Measurements from ENCODE around the gene BAHCC1. TPM values are rescaled to one million over a fixed set of nuclear protein-coding genes. Genes with fewer than 3 reads are reported as not detected.

BAHCC1 gene
- total and polyA plus RNA-seq, 2 donors, result 10.1 to 15.9 TPM

DNA sequence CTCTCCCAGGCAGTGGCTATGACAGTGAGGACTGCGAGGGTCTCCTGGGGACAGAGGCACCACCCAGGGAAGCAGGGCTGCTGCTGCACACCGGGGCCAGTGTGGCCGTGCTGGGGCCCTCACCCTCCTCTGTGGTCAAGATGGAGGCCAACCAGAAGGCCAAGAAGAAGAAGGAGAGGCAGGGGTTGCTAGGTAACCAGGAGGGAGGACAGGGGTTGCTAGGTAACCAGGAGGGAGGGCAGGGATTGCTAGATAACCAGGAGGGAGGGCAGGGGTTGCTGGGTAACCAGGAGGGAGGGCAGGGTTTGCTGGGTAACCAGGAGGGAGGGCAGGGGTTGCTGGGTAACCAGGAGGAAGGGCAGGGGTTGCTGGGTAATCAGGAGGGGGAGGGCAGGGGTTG is 62.1 kb downstream of the BAHCC1 start:
- no peak overlapping the region for H3K4me3 ChIP-seq (ENCODE audit: low read depth, low read length)
- 92% methylated on average over 3 of the region's 3 CpGs for WGBS
- no peaks in the 10 kb centered on the region for H3K36me3 ChIP-seq (ENCODE audit: insufficient read depth)
- no peaks in the 10 kb centered on the region for H3K4me1 ChIP-seq (ENCODE audit: insufficient read depth)
- no peak overlapping the region for H3K27ac ChIP-seq (ENCODE audit: low read depth)
- no peak for DNase-seq (ENCODE audit: extremely low spot score)

DNA sequence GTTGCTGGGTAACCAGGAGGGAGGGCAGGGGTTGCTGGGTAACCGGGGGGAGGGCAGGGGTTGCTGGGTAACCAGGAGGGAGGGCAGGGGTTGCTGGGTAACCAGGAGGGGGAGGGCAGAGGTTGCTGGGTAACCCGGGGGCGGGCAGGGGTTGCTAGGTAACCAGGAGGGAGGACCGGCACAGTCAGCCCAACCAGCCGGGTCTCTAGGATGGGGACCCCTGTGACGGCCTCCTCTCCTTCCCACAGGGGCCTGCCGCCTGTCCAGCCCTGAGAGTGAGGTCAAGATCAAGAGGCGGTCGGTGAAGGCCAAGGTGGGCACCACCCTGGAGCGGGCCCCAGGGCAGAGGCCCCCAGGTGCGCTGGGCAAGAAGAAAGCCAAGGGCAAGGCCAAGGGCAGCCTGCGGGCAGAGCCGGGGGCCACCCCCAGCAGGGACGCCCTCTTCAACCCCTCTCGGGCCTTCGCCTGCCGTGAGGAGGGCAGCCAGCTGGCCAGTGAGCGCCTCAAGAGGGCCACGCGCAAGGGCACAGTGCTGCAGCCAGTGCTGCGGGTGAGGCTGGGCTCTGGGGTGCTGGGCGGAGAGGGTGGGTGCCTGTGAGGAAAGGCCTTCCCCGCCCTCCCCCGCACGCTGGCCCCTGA is 62.8 kb downstream of the BAHCC1 start:
- no peak overlapping the region for H3K4me3 ChIP-seq (ENCODE audit: low read depth, low read length)
- no peak overlapping the region for H3K27ac ChIP-seq (ENCODE audit: low read depth)
- DNase-seq (ENCODE audit: extremely low spot score), result no peak
- WGBS, result 93% methylated on average over 25 of the region's 25 CpGs
- H3K4me1 ChIP-seq (ENCODE audit: insufficient read depth), result no peaks in the 10 kb centered on the region
- H3K36me3 ChIP-seq (ENCODE audit: insufficient read depth), result no peaks in the 10 kb centered on the region

DNA sequence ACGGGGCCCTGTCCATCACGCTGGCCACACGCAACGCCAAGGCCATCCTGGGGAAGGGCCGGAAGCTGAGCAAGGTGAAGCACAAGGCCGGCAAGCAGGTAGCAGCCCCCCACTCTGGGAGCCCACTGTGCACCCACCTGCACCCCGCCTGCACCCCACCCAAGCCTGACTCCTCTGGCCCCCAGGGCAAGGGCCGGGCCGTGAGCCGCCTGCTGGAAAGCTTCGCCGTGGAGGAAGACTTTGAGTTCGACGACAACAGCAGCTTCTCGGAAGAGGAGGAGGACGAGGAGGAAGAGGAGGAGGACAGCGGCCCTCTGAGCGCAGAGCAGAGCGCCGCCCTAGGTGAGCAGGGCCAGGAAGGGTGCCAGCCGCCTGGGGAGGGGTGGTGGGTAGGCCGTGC is 63.4 kb downstream of the BAHCC1 start:
- Histone ChIP-seq H3K36me3 (ENCODE audit: insufficient read depth) (no peaks in the 10 kb centered on the region), H3K4me1 (ENCODE audit: insufficient read depth) (no peaks in the 10 kb centered on the region), H3K4me3 (ENCODE audit: low read depth, low read length) (no peak overlapping the region), H3K27ac (ENCODE audit: low read depth) (no peak overlapping the region)
- no peak for DNase-seq (ENCODE audit: extremely low spot score)
- 91% methylated on average over 22 of the region's 22 CpGs for WGBS

DNA sequence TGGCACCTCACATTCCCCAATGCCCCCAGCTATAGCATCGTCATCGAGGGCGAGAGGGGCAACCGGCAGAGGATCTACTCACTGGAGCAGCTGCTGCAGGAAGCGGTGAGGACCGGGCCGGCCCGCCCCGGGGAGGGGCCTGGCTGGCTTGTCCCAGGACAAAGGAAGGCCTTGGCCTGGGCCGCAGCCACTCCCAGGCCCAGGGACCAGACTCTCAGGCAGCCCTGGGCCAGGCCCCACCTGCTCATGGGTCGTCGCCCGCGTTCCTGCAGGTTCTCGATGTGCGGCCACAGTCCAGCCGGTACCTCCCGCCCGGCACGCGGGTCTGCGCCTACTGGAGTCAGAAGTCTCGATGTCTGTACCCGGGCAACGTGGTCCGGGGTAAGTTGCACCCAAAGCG is 64.0 kb downstream of the BAHCC1 start:
- no peak overlapping the region for H3K27ac ChIP-seq (ENCODE audit: low read depth)
- WGBS, result 88% methylated on average over 27 of the region's 27 CpGs
- H3K4me1 ChIP-seq (ENCODE audit: insufficient read depth), result no peaks in the 10 kb centered on the region
- DNase-seq (ENCODE audit: extremely low spot score), result no peak
- no peaks in the 10 kb centered on the region for H3K36me3 ChIP-seq (ENCODE audit: insufficient read depth)
- H3K4me3 ChIP-seq (ENCODE audit: low read depth, low read length), result no peak overlapping the region

DNA sequence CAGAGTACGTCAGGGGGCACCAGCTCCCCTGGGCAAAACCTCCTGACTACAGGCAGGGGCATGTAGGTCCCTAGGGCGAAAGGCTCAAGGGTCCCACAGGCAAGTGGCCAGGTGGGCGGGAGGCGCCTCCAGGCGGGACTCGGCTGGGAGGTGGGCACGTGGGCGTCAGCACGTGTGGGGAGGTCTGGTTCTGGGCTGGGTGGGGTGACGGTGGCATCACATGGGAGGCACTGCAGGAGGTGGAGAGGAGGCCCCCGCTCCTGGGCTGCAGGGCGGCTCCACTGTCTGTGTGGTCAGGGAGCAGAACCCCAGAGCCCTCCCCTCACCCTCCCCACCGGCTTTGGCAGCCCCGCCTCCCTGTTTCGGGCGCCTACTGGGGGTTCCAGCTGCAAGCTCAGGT is 64.6 kb downstream of the BAHCC1 start:
- 92% methylated on average over 16 of the region's 16 CpGs for WGBS
- Histone ChIP-seq H3K27ac (ENCODE audit: low read depth) (no peak overlapping the region), H3K4me3 (ENCODE audit: low read depth, low read length) (no peak overlapping the region), H3K4me1 (ENCODE audit: insufficient read depth) (no peaks in the 10 kb centered on the region), H3K36me3 (ENCODE audit: insufficient read depth) (no peaks in the 10 kb centered on the region)
- DNase-seq (ENCODE audit: extremely low spot score), result no peak

DNA sequence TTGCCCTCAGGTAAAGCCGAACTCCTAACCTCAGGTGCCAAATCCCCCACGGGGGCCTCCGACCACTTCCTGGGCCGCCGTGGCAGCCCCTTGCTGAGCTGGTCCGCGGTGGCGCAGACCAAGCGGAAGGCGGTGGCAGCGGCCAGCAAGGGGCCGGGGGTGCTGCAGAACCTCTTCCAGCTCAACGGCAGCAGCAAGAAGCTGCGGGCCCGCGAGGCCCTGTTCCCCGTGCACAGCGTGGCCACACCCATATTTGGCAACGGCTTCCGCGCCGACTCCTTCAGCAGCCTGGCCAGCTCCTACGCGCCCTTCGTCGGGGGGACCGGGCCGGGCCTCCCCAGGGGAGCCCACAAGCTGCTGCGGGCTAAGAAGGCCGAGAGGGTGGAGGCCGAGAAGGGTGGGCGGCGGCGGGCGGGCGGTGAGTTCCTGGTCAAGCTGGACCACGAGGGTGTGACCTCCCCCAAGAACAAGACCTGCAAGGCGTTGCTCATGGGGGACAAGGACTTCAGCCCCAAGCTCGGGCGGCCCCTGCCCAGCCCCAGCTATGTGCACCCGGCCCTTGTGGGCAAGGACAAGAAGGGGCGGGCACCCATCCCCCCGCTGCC is 65.7 kb downstream of the BAHCC1 start:
- 87% methylated on average over 43 of the region's 43 CpGs for WGBS
- Histone ChIP-seq H3K4me1 (ENCODE audit: insufficient read depth) (no peaks in the 10 kb centered on the region), H3K27ac (ENCODE audit: low read depth) (no peak overlapping the region), H3K4me3 (ENCODE audit: low read depth, low read length) (no peak overlapping the region), H3K36me3 (ENCODE audit: insufficient read depth) (no peaks in the 10 kb centered on the region)
- DNase-seq (ENCODE audit: extremely low spot score), result no peak

DNA sequence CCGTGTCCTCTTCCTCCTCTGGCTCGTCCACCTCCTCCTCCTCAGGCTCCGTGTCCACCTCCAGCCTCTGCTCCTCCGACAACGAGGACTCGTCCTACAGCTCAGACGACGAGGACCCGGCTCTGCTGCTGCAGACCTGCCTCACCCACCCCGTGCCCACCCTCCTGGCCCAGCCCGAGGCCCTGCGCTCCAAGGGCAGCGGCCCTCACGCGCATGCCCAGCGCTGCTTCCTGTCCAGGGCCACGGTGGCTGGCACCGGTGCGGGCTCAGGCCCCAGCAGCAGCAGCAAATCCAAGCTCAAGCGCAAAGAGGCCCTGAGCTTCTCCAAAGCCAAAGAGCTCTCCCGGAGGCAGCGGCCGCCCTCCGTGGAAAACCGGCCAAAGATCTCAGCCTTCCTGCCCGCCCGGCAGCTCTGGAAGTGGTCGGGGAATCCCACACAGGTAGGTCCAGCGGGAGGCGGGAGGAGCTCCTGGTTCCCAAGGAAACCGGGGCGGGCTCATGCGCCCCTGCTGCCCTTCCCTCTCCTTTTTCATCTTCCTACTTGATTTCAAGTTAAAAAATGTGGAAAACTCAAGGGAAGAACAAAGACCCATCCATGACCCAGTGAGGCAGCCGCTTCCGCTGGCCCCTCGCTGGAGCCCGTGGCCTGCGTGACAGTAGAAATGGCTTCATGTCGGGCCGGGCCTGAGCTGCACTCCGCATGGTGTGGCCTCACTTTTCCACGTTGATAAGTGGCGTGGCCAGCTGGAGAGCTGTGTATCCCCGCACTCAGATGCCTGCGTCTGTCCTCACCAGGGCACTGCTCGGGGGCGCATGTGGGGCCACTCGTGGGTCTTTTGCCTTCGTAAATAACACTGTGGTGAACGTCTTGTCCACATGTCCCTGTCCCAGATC is 66.6 kb downstream of the BAHCC1 start:
- H3K36me3 ChIP-seq (ENCODE audit: insufficient read depth), result no peaks in the 10 kb centered on the region
- H3K4me1 ChIP-seq (ENCODE audit: insufficient read depth), result no peaks in the 10 kb centered on the region
- no peak for DNase-seq (ENCODE audit: extremely low spot score)
- H3K27ac ChIP-seq (ENCODE audit: low read depth), result no peak overlapping the region
- 91% methylated on average over 50 of the region's 50 CpGs for WGBS
- H3K4me3 ChIP-seq (ENCODE audit: low read depth, low read length), result no peak overlapping the region

DNA sequence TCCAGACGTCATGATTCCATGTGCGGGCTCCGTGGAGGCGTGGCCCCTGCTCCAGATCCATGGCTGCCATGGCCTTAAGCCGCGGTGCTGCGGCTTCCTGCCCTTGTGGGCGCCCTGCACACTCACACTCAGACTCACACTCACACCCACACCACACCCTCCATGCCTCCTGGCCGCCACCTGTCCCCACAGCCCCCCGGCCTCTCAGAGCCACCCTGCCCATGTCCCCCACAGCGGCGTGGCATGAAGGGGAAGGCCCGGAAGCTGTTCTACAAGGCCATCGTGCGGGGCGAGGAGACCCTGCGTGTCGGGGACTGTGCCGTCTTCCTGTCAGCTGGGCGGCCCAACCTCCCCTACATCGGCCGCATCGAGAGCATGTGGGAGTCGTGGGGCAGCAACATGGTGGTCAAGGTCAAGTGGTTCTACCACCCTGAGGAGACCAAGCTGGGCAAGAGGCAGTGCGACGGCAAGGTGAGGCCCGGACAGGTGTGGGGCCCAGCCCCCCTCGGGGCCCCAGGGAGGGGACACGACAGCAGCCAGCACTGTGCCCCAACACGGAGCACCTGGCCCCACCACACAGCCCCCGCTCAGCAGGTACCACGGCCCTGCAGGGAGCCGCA is 67.4 kb downstream of the BAHCC1 start:
- Histone ChIP-seq H3K36me3 (ENCODE audit: insufficient read depth) (no peaks in the 10 kb centered on the region), H3K4me1 (ENCODE audit: insufficient read depth) (no peaks in the 10 kb centered on the region), H3K27ac (ENCODE audit: low read depth) (no peak overlapping the region), H3K4me3 (ENCODE audit: low read depth, low read length) (no peak overlapping the region)
- DNase-seq (ENCODE audit: extremely low spot score), result no peak
- WGBS, result 97% methylated on average over 33 of the region's 33 CpGs

DNA sequence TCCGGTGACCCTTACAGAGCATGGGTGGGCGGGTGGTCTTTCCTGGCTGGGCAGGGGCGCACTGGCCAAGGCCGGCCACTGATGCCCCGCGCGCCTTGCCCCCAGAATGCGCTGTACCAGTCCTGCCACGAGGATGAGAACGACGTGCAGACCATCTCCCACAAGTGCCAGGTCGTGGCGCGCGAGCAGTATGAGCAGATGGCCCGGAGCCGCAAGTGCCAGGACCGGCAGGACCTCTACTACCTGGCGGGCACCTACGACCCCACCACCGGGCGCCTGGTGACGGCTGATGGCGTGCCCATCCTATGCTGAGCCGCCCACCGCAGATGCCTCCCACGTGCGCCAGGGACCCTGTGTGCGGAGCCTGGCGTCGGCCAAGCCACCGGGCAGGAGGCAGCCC is 68.2 kb downstream of the BAHCC1 start:
- no peak overlapping the region for H3K4me3 ChIP-seq (ENCODE audit: low read depth, low read length)
- no peak overlapping the region for H3K27ac ChIP-seq (ENCODE audit: low read depth)
- no peaks in the 10 kb centered on the region for H3K4me1 ChIP-seq (ENCODE audit: insufficient read depth)
- no peaks in the 10 kb centered on the region for H3K36me3 ChIP-seq (ENCODE audit: insufficient read depth)
- no peak for DNase-seq (ENCODE audit: extremely low spot score)
- WGBS, result 96% methylated on average over 32 of the region's 32 CpGs

DNA sequence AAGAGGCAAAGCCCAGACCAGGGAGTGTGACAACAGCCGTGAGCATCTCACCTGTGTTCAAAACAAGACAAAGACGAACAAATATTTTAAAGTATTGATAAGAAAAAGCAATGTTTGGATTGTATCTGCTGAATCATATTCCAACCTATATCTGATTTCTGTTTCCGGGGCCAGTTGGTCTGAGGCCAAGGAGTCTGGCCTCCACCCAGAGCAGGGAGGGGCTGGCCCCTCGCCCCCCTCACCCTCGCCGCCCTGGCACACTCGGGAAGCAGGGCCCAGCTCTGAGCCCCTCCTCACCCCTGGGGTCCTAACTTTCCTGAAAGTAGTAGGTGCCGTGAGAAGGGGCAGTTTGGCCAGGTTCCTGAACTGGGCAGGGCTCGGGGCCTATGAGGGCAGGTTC is 69.3 kb downstream of the BAHCC1 start:
- no peak for DNase-seq (ENCODE audit: extremely low spot score)
- no peak overlapping the region for H3K27ac ChIP-seq (ENCODE audit: low read depth)
- 77% methylated on average over 9 of the region's 9 CpGs for WGBS

DNA sequence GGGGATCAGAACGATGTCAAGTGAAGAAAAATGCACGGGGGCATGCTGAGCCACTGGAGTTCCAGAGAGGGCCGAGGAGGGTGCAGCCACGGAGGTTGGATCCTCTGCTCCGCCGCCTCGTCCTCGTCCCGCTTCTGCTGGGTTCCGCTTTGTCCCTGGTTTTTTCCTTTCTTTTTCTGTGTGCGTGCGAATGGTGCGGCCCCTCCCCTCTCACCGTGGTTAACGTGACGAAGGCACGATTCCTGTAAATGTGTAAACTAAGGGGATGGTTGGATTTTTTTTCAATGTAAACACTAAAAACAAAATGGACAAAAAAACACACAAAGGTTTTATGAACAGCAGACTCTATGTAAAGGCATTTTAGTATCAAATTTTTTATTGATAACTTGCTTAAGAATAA is 70.7 kb downstream of the BAHCC1 start:
- Histone ChIP-seq H3K4me3 (ENCODE audit: low read depth, low read length) (no peak overlapping the region), H3K36me3 (ENCODE audit: insufficient read depth) (no peaks in the 10 kb centered on the region), H3K27ac (ENCODE audit: low read depth) (no peak overlapping the region), H3K4me1 (ENCODE audit: insufficient read depth) (no peaks in the 10 kb centered on the region)
- WGBS, result 84% methylated on average over 17 of the region's 17 CpGs
- no peak for DNase-seq (ENCODE audit: extremely low spot score)

More for the DNA sequence above, 69.3 kb downstream of the BAHCC1 start:
- no peak overlapping the region for H3K4me3 ChIP-seq (ENCODE audit: low read depth, low read length)
- no peaks in the 10 kb centered on the region for H3K4me1 ChIP-seq (ENCODE audit: insufficient read depth)
- no peaks in the 10 kb centered on the region for H3K36me3 ChIP-seq (ENCODE audit: insufficient read depth)

DNA sequence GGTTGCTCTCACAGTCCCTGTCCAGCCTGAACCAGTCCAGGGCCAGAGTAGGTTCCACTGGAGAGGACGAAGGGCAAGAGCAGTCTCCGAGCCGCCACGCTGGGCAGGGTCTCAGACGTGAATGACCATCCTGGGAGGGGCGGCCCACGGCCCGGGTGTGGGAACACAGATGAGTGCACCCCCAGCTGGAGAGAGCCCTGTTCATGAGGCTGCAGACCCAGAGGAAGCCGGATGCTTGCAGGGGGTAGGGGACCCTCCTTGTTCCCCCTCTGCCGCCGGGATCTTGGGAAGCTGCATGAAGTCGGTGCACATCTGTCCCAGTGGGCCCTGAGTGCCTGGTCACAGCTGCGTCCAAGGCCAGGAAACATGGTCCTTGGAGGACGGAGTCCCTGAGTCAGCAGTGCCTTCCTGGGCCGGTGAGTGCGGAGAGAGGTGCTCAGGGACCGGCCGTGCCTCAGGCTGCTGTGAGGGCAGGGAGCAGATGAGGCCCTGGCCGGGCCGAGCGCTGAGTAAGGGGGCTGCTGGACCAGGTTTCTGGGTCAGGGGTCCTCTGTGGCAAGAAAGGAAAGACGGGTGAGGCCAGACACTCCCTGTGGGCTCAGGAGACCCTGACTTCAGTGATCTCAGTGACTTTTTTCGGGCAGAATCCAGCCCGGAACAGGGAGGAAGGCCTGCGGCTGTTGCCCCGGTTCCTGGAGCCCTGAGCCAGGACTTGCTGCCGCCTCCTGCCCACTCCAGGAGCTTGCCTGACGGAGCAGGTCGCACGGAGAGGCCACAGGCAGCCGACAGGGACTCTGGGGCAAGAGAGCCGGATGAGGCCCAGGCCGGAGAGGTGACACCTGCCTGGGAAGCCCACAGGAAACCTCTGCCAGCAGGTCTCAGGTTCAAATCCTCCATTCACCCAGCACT is 71.6 kb downstream of the BAHCC1 start:
- DNase-seq (ENCODE audit: extremely low spot score), result no peak
- Histone ChIP-seq H3K4me3 (ENCODE audit: low read depth, low read length) (no peak overlapping the region), H3K4me1 (ENCODE audit: insufficient read depth) (no peaks in the 10 kb centered on the region), H3K27ac (ENCODE audit: low read depth) (no peak overlapping the region), H3K36me3 (ENCODE audit: insufficient read depth) (no peaks in the 10 kb centered on the region)
- 90% methylated on average over 33 of the region's 33 CpGs for WGBS

Data from urinary bladder (tissue), 4 donors.